ENCODE results near the gene PITPNC1. TPM values are rescaled to one million over a fixed set of nuclear protein-coding genes. Genes with fewer than 3 reads are reported as not detected.
"Not testable (repeated sequence)": the region's sequence is repeated elsewhere in the genome, so short reads cannot be mapped to it uniquely, and the experiment has no call there.

Gene PITPNC1
- total RNA-seq, 1 donor from 2014 or later, result 13.0 TPM

DNA sequence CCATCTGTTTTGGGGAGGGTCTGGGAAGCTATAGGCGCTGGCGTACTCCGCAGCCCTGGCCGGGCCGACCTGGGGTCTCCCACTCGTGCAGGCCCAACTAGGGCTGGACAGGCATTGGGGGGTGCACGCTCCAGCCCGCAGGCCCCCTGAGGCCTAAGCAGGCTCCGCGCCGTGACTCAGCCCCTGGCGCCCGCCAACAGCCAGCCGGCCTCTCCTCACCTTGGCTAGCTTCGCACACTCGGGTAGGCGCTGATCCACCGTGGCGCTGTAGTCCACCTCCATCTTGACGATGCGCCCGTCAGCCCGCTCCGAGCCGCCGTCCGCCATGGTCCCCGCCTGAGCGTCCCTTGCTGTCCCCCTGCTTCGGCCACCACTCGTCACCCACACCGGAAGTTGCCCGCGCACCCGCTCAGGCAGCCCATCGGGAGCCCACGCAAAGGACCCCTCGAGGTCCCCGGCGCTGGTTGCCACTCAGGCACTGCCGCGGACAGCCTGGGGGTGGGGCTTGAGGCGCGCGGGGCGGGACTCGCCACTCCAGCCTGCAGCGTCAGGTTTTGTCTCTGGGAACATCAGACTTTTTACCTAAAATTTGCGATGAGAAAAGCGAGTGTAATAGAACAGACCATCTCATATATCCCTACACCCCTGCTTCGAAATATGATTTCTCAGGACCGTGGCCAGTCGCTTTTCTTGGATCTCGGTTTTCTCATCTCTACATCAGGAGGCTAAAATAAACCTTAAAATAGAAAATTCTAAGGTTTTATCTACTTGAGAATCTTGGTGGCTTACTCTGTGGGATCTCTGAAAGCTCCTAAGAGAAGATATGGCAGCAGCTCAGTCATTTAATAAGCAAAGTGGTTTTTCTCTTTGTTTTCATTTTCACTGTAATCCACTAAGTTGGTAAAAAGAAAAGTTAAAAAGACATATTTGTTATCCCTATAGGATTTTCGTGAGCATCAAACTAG is 10.6 kb upstream of the PITPNC1 start, which contains the start of gene PSMD12:
TSS of gene PSMD12 (minus strand) at position 385 of the 965 bp plus-strand sequence. CDS start at position 327, 58 bp downstream.
- no peak for DNase-seq (ENCODE audit: extremely low read depth, low read depth, low spot score)

DNA sequence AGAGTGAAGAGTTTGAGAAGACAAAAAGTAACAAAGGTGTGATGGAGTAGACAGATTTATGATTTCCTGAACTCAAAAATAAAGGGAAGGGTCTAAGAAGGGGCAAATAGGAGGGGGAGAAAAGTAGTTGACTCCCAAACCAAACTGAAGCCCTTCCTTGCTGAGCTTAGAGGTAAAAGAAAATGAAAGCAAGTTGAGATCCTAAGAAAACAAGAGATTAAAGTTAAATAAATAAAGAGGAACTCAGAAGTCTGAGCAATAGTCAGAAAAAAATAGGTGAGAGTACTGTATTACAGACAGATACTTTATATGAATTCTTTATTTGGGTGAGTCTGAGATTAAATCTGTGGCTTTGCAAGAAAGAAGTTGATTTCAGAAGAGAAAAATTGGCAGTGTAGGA is 7.4 kb upstream of the PITPNC1 start:
- no peak for DNase-seq (ENCODE audit: extremely low read depth, low read depth, low spot score)

DNA sequence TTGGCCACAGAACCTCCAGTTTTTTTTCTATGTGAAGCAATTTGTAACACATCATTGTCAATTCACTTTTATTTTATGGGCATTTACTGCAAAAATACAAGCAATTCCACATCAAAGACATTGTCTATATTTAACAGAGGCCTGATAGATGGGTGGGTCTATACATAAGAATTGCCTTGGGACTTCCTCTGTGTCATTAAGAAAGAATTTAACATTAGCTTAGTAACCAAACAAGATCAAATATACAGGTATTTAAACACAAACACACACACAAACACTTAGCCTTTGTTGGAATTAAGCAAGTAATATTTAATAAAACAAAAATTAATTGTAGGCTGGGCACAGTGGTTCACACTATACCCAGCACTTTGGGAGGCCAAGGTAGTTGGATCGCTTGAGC is 4.3 kb upstream of the PITPNC1 start:
- no peak for DNase-seq (ENCODE audit: extremely low read depth, low read depth, low spot score)

DNA sequence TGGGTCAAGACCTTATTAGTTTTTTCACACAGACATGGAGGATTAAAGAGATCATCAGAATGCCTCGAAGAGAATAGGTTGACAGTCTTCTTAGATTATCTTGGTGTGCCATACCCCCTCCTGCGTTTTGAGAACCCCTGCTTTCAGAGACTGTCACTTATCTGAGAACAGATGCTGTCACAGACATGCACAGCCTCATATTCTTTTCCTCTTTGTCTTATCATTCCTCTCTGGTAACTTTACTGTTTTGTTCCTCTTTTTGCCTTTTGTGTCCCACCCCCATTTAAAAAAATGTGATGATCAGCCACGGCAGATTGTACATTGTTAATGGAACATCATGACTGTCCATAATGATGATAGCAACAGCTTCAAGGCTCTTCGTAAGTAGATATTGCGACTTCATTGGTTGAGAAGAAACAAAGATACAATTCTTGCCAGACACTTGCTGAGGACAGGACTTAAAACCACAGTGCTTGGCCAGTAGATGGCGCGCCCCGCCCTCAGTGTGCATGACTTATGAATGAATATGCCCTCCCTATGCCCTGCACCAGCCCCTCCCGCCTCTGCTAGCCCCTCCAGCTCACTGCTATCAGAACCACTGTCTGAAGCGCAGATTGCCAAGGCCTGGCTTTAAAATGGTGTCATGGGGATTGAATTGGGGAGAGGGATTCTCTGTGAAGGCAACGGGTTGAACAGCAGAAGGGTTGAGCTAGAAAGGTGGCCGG is 2.6 kb upstream of the PITPNC1 start:
- DNase-seq (ENCODE audit: extremely low read depth, low read depth, low spot score), result no peak

DNA sequence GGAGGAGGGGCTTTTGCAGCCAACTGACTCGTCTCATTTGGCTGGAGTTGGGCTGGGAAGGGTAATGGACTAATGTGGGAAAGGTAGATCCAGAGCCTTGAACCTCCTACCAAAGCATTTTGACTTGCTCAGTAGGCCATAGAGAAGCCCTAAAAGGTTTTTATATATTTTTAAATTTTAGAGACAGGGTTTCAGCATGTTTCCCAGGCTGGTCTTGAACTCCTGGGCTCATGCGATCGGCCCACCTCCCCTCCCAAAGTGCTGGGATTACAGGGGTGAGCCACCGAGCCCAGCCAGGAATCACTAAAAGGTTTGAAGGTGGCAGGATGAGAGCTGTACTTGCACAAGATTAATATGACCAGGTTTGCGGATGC is 2.0 kb upstream of the PITPNC1 start:
- DNase-seq (ENCODE audit: extremely low read depth, low read depth, low spot score), result no peak

DNA sequence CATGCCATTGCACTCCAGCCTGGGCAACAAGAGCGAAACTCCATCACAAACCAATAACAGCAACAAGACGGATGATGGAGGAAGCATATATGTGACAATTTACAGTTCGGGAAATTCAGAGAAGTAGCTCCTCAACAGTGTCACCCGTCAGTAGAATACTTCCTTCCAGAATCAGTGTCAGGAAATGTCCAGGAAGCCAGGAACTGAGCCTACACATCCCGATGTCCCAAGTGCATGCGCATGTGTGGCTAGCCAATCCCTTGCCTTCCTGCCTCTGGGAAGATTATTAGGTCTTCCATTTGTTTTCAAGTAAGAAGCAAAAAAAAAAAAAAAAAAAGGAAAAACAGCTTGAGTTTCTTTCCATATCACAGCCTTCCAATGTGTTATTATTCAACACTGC is 1.4 kb upstream of the PITPNC1 start:
- DNase-seq (ENCODE audit: extremely low read depth, low read depth, low spot score), result no peak

DNA sequence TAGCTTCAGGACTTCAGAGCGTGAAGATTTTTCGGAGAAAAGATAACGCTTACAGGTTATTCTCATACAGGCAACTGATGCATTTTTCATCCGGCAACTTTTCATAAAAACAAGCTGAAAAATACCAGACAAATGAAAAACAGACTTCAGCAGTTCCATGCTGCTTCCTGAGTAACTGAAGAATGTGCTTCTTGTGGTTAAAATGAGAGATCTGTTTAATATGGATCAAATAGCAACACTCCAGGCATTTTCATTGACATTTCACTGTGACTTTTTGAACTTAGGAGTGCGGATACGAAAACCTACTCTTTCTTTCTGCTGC is 705 bp upstream of the PITPNC1 start:
- no peak for DNase-seq (ENCODE audit: extremely low read depth, low read depth, low spot score)

DNA sequence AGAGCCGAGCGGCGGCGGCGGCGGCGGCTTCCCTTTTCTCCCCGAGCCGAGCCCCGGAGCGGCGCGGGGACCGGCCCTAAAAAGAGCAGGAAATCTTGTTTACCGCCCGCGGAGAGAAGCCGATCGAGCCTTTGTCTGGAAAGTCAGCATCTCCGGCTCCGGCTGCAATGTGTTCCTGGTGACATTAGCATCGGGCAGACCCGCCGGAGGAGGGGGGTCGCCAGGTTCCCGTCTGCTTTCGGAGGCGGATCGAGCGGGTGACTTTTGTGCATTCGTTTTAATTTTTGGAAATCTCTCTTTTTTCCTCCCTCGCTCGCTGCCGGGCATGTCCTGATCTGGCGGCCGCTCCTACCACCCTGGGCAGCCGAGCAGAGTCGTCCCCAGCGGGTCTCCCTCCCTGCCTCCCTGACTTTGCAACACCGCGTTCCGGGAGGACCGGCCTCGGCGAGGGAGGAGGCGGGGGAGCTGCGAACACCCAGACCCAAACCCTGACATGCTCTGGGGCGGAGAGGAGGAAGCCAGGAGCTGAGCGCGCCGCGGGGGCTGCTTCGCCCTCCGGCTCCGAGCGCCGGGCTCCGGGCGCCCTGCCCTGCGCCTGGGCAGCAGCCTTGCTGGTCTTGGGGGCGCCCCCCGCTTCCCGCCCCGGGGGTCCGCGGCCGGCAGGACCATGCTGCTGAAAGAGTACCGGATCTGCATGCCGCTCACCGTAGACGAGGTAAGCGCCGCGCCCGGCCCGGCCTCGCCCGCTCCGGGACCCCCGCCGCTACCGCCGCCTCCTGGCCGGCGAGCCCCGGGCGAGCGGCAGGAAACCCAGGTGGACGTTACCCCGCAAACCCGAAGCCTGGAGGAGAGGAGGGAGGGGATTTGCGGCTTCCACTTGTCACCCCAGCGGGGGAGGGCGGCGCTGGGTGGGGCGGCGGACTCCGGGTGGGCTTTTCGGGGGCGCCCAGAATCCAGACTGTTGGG is 690 bp downstream of the PITPNC1 start:
- DNase-seq (ENCODE audit: extremely low read depth, low read depth, low spot score), result no peak

DNA sequence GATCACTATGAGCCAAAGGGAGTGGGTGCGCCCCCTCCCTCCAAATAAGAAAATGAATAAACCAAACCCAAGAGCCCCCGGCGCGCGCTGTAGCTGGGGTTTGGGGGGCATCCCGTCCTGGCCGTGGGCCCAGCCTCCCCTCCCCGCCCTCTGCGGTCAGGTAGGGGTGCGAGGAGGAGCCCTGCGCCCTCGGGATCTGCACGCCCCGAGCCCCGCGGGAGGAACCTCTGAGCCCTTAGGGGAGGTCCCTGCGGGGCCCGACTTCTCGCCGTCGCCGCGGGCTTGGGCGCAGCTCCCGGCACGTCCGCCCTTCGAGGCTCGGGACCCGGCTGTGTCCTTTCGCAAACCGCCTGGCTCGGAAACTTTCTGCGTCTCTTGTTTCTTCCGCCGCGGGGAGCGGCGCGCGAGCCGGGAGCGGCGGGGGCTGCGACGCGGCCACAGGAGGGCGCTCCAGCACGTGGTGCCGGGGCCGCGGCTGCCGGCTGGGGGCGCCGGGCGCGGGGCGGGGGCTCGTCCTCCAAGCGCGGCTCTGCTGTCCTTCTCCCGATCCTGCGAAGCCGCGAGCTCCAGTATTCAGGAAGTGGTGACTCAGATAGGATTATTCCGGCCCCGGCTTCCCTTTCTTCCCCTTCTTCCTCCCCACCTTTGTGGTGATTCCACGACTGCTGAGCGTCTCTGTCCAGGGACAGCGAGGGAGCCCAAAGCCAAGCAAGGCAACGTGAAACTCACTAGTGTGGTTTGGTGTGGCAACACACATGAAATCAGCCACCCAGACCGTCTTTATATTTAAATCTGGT is 1.6 kb downstream of the PITPNC1 start:
- no peak for DNase-seq (ENCODE audit: extremely low read depth, low read depth, low spot score)

DNA sequence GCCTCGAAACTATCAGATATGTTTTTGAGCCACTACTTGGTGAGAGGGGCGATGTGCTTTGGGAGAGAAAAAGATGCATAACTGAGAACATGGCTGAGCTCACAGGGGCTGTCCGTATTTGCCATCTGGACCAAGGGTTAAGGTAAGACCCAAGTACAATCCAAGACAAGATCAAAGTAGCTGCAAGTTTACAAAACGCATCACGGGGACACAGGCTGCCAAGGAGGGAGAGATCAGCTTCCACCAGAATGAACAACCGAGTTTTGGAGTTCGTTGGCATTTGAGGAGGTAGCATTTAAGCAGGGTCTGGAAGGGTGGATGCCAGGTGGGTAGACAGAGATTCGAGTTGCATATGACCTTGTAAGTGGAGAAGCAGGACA is 2.2 kb downstream of the PITPNC1 start:
- no peak for DNase-seq (ENCODE audit: extremely low read depth, low read depth, low spot score)

DNA sequence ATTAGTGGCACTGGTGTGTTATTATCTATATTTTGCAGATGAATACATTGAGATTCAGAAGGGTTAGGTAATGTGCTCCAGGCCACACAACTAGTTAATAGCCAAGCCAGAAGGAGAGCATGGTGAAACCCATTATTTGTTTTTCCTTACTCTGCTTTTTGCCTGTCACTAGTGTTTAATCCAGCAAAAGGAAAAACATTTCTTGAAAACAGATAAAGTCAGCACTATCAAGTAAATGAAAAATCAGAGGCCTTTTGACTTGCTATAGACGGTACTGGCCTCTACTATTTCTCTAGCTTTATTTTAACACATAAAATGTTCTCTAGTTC is 4.8 kb downstream of the PITPNC1 start:
- no peak for DNase-seq (ENCODE audit: extremely low read depth, low read depth, low spot score)

DNA sequence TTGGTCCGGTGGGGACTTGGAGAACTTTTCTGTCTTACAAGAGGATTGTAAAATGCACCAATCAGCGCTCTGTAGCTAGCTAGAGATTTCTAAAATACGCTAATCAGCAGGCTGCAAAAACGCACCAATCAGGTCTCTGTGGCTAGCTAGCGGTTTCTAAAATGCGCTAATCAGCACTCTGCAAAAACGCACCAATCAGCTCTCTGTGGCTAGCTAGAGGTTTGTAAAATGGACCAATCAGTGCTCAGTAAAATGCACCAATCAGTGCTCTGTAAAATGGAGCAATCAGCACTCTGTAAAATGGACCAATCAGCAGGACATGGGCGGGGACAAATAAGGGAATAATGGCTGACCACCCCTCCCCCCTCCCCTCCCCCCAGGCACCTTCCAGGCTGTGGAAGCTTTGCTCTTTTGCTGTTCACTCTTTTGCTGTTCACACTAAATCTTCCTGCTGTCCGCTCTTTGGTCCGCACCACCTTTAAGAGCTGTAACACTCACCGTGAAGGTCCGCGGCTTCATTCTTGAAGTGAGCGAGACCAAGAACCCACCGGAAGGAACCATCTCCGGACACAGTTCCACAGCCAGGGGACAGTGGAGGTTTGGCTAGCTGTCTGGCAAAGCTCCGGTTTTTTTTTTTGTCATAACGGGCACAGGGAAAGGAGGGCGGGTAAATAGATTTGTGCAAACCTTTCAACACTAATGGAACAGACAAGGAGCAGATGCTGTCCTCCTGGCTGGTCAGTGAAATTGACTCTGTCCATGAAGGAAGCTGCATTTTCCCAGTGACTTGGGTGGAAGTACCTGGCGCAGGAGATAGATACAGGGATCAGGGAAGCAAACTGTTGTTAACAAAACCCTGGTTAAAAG is 8.3 kb downstream of the PITPNC1 start:
- no peak for DNase-seq (ENCODE audit: extremely low read depth, low read depth, low spot score)

DNA sequence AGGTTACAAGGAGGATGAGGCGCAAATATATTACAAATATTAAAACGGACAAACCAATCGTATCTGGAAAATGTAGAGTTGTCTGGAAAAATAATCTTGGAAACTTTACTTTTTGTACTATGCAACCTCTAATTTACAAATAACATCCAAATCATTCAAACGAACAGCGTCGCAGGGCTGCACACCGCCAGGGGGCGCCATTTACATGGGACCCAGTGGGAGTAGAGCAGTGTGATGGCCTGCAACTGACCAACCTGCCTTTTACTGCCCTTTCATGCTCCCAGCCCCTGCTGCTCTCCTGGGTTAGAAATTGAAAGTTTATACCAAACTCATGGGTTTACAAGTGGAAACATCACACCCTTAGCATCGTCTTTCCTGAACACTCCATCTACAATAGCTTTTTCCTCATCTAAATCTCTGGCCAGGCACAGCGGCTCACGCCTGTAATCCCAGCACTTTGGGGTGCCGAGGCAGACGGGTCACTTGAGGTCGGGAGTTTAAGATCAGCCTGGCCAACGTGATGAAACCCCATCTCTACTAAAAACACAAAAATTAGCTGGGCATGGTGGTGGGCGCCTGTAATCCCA is 10.0 kb downstream of the PITPNC1 start:
- no peak for DNase-seq (ENCODE audit: extremely low read depth, low read depth, low spot score)

DNA sequence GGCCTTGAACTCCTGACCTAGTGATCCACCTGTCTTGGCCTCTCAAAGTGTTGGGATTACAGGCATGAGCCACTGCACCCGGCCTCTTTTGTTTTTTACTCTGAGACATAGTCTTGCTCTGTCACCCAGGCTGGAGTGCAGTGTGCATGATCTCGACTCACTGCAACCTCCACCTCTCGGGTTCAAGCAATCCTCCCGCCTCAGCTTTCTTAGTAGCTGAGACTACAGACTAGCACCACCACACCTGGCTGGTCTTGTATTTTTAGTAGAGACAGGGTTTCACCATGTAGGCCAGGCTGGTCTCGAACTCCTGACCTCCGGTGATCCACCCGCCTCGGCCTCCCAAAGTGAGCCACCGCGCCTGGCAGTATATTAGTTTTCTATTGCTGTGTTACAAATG is 11.5 kb downstream of the PITPNC1 start:
- not testable (repeated sequence) for DNase-seq (ENCODE audit: extremely low read depth, low read depth, low spot score)

DNA sequence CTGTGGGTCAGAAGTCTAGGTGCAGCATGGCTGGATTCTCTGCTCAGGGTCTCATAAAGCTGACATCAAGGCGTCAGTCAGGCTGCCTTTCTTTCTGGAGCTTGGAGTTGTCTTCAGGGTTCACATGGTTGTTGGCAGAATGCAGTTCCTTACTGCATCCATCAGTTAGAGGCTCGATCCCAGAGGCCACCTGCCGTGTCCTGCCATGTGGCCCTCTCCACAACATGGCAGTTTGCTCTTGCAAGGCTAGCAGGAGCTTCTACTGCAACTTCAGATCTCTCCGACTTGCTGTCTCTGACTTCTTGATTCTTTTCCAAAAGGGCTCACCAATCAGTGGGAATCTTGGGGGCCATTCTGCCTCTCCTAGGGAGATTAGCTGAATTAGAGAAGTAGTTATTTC is 11.9 kb downstream of the PITPNC1 start:
- DNase-seq (ENCODE audit: extremely low read depth, low read depth, low spot score), result no peak

DNA sequence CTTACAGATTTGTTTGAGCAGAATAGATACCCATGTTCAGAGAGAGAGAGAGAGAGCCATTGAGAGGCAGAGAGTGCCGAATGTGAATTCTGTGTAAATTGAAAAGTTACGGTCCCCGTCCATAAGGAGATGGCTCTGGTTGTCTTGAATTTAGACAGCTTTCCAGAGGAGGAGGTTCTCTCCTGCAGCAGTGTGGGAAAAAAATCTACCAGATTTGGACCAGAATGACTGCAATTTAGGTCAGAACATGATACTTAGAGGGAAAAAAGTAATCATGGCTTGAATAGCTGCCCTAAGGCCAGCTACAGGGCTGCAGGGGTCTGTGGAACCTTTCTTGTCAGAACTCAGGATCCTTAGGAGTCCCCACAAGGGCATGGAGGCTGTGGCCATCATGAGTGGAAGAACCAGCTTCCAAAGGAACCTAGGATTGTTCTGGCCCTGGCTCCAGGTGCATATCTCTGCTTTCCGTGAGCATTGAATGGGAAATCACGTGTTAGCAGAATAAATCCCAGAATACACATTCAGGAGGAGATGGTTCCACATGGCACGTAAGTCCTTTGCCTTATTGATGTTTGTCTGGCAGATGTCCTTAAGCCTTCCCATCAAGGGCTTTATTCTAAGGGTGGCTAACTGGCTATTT is 13.0 kb downstream of the PITPNC1 start:
- no peak for DNase-seq (ENCODE audit: extremely low read depth, low read depth, low spot score)

DNA sequence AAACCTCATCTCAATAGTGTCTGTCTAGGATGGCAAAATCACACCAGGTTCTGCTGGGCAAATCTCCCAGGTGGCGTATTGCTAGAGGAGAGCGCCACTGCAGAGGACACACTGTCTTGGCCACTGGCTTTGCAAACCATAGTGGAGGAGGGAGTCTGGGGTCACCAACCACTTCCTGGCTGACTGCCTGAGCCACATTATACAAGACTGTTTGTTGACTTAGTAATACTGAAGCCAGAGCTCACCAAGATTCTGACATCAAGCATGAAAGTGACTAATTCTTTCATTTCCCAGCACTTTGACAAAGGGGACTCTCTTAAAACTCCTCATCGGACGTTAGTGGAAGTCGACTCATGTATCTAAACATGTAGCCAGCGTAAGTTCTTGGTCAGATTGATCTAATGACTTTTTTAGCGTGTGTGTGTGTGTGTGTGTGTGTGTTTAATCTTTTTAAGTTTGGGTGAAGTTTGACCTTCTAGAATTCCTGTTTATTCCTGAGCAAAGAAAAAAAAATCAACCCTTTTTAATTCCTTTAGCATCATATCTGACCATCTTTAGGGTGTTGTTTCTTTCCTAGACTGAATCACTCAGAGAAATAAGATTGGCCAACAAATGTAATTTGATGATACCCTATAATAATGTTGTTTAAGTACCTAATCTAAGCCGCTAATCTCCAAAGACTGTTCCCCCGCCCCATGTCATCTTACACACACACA is 13.7 kb downstream of the PITPNC1 start:
- peak; percentile 79 for DNase-seq (ENCODE audit: extremely low read depth, low read depth, low spot score)

DNA sequence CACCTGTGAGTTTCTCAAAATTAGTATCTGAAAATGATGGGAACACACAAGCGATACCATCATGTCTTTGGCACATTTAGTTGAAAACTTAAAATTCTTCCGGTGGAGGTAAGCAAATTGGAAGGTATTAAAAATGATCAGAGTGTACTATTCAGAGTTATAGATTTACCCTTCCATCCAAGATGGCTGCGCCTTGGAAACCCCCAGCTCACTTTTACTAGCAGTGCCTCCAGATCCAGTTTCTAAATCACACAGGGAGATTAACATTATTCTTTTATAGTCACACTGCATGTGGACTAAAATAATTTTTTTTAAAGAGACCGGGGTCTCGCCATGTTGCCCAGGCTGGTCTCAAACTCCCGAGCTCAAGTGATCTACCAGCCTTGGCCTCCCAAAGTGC is 15.0 kb downstream of the PITPNC1 start:
- no peak for DNase-seq (ENCODE audit: extremely low read depth, low read depth, low spot score)

Measured in glomerular endothelial cell (primary cell).